ENCODE results near the gene CYRIA. TPM values are rescaled to one million over a fixed set of nuclear protein-coding genes. Genes with fewer than 3 reads are reported as not detected.

Gene CYRIA
- total RNA-seq, 4 donors from 2014 or later: 4.4 to 29.6 (median 8.1) TPM

DNA sequence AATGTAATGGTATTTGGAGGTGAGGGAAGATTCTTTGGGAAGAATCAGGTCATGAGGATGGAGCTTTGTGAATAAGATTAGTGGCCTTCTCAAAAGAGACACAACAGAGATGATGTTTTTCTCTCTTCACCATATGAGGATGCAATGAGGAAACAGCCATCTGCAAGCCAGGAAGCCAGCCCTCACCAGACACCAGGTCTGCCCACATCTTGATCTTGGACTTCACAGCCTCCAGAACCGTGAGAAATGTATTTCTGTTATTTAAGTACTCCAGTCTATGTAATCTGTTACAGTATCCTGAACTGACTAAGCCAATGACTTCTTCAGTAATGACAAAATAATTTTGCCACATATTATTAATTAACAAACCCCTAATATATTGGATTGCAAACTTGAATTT, 28.3 kb downstream of the CYRIA start:
- Histone ChIP-seq H3K27me3 (no peaks in the 10 kb centered on the region), H3K9me3 (no peaks in the 10 kb centered on the region), H3K4me3 (no peak overlapping the region), H3K27ac (no peak overlapping the region), H3K4me1 (peaks cover 12 to 19% of the 10 kb centered on the region in 2 donors), H3K36me3 (no peaks in the 10 kb centered on the region)
- intact Hi-C loops (cut with DNase I; ENCODE audit: low total_unique reads): no loop called here
- no peak for TF ChIP-seq POLR2A (IDR thresholded peaks at IDR 0.05)
- TF ChIP-seq, protein P1, sequence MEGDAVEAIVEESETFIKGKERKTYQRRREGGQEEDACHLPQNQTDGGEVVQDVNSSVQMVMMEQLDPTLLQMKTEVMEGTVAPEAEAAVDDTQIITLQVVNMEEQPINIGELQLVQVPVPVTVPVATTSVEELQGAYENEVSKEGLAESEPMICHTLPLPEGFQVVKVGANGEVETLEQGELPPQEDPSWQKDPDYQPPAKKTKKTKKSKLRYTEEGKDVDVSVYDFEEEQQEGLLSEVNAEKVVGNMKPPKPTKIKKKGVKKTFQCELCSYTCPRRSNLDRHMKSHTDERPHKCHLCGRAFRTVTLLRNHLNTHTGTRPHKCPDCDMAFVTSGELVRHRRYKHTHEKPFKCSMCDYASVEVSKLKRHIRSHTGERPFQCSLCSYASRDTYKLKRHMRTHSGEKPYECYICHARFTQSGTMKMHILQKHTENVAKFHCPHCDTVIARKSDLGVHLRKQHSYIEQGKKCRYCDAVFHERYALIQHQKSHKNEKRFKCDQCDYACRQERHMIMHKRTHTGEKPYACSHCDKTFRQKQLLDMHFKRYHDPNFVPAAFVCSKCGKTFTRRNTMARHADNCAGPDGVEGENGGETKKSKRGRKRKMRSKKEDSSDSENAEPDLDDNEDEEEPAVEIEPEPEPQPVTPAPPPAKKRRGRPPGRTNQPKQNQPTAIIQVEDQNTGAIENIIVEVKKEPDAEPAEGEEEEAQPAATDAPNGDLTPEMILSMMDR (IDR thresholded peaks at IDR 0.05): no peak
- DNase-seq: no peak

DNA sequence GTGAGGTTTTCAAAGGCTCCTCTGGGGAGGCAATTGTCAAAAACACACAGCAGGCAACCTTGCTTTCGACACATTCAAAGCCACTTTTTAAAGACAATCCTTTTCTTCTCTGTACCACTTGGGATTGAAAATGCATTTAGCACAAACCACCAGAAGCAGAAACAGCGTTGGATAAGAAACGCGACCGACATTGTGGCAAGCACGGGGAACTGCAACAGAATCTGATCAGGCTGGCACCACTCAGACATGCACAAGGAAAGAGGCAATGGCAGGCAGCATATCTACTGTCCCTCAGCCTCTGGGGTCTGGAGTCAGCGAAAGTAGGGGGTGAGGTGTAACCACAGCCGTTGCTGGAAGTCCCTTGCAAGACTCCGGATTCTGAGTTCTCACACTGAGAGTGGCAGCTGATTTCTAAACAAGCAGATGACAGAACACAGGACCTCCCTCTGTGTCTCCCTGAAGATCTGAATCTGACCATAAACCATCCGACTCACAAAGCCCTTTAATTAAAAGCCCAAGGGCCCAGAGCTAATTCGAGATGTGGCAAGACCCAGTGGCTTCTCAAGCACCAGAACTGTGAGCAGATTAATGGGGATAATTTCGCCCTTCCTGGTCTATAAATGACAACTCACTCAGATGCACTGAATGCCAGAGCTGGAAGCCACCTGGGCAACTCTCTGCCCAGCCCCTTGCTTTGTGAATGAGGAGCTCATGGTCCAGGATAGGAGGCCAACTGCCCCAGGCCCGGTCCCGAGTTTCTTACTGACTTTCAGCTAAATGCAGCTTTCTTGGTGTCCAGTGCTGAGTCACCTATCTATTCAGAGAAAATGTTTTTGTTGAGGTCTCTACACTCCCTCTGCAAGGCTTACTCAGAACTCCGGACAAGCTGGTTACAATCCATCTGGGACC, 29.6 kb downstream of the CYRIA start:
- intact Hi-C loops (cut with DNase I; ENCODE audit: low total_unique reads): no loop called here

DNA sequence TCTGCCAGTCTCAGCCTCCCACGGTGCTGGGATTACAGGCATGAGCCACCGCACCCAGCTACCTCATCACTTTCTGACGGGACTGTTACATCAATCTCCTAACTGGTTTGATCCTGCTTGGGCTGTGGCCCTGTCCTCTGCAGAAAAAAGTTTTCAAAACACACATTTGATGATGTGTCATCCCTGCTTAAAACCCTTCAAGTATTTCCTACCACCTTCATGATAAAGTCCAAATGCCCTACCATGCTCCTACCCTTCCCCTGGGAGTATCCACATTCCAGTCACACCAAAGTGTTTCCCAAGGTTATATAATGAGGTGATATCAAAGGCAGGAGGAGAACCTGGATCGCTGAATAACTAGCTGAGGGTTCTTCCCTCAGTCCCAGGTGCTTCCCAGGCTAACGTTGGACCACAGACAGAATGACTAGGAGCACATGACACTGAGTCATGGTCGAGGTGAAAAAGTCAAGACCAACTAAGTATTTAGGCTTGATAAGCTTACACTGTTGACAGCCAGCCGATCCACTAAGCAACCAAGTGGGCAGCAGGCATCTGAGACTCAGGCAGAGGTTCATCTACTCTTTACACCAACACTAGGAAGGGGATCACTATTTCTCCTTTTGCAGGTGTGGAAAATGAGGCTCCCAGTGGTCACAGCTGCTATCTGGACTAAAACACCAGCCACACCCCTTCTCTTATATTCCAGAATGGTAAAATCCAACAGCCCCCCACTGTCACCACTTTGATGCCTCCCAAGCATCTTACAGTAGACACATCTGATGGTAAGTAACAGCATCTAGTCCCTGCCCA, 31.8 kb downstream of the CYRIA start:
- Histone ChIP-seq H3K4me3 (no peak overlapping the region), H3K27ac (no peak overlapping the region), H3K4me1 (peaks cover 0 to 6% of the 10 kb centered on the region in 2 donors), H3K27me3 (no peaks in the 10 kb centered on the region), H3K9me3 (no peaks in the 10 kb centered on the region), H3K36me3 (no peaks in the 10 kb centered on the region)
- TF ChIP-seq POLR2A (IDR thresholded peaks at IDR 0.05): no peak
- TF ChIP-seq, protein P1 (IDR thresholded peaks at IDR 0.05): no peak
- intact Hi-C loops (cut with DNase I; ENCODE audit: low total_unique reads): no loop called here
- DNase-seq: no peak

More for the DNA sequence above, 29.6 kb downstream of the CYRIA start:
- Histone ChIP-seq H3K4me3 (no peak overlapping the region), H3K4me1 (peaks cover 9 to 12% of the 10 kb centered on the region in 2 donors), H3K36me3 (no peaks in the 10 kb centered on the region), H3K27me3 (no peaks in the 10 kb centered on the region), H3K9me3 (no peaks in the 10 kb centered on the region), H3K27ac (no peak overlapping the region)
- no peak for DNase-seq
- TF ChIP-seq POLR2A (IDR thresholded peaks at IDR 0.05): no peak

DNA sequence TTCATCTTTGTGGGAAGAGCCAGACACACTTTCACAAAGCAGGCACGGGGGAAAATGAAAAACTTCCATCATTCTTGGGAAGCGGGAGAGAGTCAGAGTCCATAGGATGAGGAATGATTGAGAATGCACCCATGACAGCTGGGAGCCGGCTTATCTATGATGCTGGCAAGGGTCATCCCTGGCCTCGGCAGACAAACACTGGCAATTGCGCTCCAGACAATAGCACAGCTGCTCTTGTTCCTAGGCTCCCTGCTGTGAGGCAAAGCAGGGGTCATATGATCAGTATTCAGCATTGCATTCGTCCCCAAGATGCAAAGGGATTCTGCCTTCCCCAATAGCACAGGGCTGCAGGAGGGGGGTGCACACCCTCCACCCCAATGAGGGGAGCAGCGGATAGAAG, 33.0 kb downstream of the CYRIA start:
- no peaks in the 10 kb centered on the region for H3K27me3 ChIP-seq
- TF ChIP-seq, protein P1 (IDR thresholded peaks at IDR 0.05): no peak
- TF ChIP-seq POLR2A (IDR thresholded peaks at IDR 0.05): no peak
- peaks cover 0 to 6% of the 10 kb centered on the region in 2 donors for H3K4me1 ChIP-seq
- H3K27ac ChIP-seq: no peak overlapping the region
- no peak for DNase-seq
- intact Hi-C loops (cut with DNase I; ENCODE audit: low total_unique reads): no loop called here
- H3K9me3 ChIP-seq: no peaks in the 10 kb centered on the region
- no peak overlapping the region for H3K4me3 ChIP-seq
- no peaks in the 10 kb centered on the region for H3K36me3 ChIP-seq

DNA sequence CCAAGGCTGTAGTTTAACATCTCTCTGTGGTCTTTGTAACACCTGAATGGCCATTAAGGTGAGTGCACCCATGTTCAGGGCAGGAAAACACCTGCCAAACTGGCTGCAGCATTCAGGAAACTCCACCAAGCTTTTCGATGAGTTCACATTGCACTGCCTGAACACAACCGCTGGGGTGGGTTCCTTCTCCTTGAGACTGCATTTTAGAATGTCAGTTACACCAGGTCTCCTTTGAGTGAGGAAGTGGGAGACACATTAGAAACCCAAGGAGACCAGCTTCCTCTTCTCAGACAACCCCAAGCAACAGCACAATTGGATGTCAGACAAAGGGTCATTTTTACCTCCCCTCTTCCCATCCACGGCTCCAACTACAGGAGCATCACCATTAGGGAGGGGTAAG, 35.2 kb downstream of the CYRIA start:
- intact Hi-C loops (cut with DNase I; ENCODE audit: low total_unique reads): no loop called here
- Histone ChIP-seq H3K36me3 (no peaks in the 10 kb centered on the region), H3K4me1 (peaks cover 0 to 6% of the 10 kb centered on the region in 2 donors), H3K9me3 (no peaks in the 10 kb centered on the region), H3K4me3 (no peak overlapping the region), H3K27me3 (no peaks in the 10 kb centered on the region), H3K27ac (no peak overlapping the region)
- TF ChIP-seq POLR2A (IDR thresholded peaks at IDR 0.05): no peak
- TF ChIP-seq, protein P1 (IDR thresholded peaks at IDR 0.05): no peak
- DNase-seq: no peak
